Glomerular visceral epithelial cell (primary cell): ENCODE results near the gene TAT.
"Not testable (repeated sequence)": the region's sequence is repeated elsewhere in the genome, so short reads cannot be mapped to it uniquely, and the experiment has no call there.

Experiments
- DNase-seq: peaks from one replicate; pipeline ENCODE4 v3.0.0-alpha.2; 2016; ENCODE audit errors: extremely low spot score

The TAT gene

DNA sequence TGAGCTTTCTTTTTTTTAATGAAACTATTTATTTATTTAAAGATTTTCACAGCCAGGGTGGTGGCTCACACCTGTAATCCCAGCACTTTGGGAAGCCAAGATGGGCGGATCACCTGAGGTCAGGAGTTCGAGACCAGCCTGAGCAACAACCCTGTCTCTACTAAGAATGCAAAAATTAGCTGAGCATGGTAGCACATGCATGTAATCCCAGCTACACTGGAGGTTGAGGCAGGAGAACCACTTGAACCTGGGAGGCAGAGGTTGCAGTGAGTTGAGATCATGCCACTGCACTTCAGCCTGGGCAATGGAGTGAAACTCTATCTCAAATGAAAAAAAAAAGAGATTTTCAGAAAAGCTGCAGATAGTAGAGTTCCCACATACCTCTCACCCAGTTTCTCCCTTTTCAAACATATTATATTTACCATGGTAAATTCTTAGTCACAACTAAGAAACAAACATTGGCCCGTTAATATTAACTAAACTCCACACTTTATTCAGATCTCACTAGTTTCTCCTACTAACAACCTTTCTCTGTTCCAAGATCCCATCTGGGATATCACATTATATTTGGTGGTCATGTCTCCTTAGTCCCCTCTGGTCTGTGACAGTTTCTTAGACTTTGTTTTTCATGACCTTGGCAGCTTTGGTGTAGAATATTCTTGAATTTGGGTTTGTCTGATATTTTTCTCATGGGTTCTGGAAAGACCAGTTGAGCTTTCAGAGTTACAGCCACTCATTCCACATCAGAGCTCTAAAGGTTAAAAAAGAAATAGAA, 7.8 kb upstream of the TAT start:
- no peak for DNase-seq

DNA sequence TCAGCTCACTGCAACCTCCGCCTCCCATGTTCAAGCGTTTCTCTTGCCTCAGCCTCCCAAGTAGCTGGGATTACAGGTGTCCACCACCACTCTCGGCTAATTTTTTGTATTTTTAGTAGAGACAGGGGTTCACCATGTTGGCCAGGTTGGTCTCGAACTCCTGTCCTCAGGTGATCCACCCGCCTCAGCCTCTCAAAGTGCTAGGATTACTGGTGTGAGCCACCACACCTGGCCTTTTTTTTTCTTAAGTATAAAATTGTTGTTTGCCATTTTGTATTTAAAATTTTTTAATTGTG, 5.6 kb upstream of the TAT start:
- DNase-seq = not testable (repeated sequence)

DNA sequence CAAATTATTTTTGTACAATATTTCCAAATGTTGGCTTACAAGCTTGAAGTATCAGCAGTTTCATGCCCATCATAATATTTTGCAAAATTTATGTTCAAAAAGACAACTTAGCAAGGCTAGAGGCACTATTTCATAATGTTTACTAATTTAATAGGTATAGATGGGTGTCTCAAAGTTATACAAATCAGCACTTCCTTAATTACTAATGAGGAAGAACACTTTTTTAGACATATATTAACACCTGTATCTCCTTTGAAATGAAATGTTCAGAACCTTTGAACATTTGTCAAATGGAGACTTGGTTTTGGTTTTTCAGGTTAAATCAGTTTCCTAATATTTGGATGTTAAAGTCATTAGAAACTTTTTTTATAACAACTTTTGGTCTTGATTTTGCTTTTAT, 2.2 kb downstream of the TAT start:
- no peak for DNase-seq

DNA sequence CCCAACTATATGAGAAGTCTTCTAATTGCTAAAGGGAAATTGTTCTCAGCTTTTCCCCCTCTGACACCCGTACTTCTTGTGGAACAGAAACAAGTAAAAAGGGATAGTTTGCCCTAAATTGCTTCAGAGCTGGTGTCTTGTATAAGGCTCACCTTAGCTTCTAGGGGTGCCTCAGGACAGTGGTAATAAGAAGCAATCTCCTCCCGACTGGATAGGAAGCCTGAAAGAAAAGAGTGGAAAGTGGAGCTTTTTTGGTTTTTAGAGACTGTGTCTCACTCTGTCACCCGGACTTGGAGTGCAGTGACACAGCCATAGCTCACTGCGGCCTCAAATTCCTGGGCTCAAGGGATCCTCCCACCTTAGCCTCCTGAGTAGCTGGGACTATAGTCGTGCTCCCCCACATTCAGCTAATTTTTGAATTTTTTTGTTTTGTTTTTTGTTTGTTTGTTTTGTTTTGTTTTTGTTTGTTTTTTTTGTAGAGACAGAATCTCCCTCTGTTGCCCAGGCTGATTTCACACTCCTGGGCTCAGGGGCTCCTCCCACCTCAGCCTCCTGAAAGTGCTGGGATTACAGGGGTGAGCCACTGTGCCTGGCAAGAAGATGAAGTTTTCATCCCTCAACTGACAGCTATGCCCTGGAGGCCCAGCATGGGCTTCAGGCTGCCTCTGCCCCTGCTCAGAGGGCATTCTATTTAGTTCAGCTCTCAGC, 3.4 kb downstream of the TAT start:
- DNase-seq = no peak

DNA sequence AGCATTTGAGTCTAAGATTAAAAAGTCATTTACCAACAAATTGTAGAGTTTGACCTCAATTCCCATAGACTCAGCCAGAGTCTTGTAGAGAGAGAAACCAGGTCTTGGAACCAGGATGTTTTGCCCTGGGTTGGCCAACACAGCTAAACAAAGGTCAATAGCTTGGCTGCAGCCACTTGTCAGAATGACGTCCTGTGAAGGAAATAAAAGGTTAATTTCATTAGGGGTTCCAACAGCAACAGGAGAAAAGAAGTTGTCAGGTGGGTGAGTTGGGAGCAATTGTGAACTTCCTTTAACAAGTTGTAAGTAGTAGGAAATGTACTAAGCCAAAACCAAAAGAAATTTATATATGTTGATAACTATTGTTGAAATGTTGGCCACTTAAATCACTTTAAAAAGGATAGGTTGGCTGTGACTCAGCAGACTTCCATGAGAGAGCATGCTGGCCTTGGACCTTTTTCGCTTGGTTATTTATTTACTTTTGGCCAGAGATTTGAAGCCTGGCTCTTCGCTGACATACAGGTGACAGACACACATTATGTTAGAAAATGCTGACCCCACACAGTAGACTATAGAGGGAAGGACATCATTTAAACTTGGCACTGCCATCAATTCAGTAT, 4.3 kb downstream of the TAT start:
- DNase-seq = no peak

DNA sequence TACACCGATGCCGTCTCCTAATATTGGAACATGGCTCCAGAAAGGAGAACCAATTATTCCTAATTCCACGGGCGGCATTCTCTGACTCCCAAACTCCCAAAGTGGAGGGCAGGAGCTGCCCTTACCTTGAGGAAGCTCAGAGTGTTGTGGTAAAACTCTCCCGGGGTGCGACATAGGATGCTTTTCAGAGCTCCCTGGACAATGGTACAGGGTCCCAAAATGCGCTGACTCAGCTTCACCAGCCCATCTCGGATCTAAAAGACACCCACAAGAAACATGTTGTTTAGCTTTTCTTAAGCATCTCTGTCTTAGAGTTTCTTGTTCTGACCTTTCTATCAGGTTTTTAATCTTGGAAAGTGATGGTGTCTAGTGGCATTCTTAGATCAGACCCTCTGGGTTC, 6.7 kb downstream of the TAT start:
- no peak for DNase-seq

DNA sequence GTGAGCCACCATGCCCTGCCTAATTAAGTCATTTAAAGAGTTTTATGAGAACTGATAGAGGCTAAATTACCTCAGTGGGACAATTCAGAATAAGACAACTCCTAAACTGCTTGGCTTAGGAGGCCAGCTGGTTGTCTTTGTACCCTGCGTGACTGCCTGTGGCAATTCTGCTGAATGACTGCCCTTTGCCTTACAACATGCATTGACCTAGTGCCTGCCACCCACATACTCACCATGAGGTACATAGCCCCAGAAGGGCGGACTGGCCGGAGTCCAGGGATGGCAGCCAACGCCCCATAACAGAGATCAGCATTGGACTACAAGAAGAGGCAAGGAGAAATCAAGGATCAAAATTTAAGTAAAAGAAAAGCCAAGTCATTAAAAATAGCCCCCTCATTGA, 7.3 kb downstream of the TAT start:
- no peak for DNase-seq

DNA sequence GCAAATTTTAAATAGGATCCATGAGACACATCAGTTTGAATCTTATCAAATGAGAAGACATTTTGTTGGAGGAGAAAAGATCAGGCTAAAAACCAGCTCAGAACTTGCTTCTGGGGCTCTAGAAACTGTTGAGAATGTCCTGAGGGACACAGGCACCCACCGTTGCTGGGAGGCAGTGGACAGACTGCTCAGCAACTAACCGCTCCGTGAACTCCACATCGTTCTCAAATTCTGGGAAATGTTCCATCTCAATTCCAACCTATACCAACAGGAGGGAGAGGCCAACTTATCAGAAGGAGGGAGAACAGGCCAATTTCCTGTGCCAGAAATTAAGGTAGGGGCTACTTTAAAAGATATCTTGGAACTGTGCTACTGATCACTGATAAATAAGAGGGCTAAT, 8.3 kb downstream of the TAT start:
- DNase-seq = no peak

DNA sequence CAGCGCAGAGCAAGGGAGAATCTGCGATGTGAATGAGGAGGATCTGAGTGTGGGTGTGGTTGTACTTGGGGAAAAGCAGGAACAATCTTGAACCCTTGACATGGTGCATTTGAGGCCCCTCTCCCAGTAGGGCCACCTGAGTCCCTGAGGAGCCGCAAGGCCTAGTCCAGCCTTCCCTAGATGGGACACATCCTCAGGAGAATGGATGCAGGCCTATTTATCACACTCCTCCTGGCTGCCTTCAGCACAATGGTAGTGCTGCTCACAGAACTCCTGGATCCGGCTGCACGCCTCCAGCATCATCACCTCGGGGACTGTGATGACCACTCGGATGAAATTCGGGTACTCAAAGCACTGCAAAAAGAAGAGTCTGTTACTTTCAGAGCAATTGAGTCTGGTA, 9.0 kb downstream of the TAT start:
- DNase-seq = no peak

DNA sequence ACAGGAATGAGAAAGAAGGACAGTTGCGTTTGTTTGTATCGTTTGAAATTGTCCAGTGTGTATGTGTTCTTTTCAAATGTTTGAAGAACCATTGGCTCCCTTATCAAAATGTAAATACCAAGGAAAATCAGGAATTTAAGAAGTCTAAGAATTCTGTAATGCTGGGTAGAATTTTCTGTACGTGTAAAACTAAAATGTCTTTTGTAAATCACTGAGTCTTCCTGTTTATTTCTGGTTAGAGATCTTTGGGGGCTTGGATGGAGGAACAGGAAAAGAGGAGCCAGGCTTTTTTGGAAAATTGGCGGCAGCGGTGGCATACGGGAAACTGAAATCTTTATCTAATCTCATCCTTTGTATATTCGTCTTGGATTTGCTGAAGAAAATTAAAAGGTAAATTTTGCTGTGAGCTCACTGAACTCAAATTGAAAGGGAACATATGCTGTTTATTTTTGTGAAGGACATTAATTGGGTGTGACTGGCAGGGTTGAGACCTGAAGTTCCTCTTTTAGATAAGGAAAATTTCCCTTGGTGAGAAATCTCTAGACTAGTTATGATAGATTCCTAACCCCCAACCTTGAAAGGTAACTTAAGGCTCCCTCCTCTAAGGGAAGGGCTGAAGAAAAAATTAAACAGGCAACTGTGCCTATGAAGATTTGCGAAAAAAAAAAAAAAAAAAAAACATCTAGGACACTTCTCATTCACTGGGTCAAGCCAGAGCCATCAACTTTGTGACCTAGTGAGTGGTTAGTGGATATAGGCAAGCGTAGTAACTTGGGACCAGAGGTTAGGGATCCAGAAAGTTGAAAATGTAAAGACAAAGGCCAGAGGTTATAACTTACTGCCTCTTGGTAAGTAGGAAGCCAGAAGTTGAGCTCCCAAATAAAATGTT, 10.8 kb downstream of the TAT start:
- DNase-seq = no peak

DNA sequence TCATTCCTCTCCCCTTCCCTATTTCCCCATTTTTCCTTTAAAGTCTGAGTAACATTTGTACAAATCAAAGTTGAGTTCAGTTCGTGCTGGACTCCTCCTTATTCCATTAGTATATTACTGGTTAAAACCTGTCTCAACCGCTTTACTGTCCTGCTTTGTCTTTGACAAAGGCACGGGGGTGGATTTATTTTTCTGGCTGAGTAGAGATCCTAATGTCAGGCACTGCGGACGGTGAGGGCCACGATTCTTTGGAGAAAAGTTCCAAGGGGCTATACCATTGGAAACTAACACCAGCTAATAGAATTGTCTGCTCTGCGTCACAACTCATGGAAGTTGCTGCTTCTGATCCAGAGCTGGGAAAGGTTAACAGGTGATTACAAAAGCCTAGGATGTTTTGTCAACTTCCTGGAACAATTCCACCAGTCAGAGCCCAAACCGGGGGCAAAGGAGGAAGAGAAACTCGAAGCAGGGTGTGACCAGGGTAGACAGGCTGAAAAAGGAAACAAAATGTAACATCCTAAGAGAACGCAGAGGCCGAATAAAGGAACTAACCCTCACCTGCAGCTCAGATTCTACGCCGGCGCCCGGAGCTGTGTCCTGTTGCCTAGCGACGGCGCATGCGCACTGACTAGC, 12.4 kb downstream of the TAT start:
- DNase-seq = no peak

DNA sequence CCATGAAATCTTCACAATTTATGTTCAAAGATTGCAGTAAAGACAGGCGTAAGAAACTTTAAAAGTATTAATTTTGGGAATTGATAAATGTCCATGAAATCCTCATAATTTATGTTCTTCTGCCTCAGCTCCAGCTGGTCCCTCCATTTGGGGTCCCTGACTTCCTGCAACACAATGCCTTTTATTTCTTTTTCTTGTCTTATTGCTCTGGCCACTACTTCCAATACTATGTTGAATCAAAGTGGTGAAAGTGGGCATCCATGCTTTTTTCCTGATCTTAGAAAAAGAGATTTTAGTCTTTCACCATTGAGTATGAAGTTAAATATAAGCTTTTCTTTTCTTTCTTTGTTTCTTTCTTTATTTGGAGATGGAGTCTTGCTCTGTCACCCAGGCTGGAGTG, 14.3 kb downstream of the TAT start:
- DNase-seq = no peak

DNA sequence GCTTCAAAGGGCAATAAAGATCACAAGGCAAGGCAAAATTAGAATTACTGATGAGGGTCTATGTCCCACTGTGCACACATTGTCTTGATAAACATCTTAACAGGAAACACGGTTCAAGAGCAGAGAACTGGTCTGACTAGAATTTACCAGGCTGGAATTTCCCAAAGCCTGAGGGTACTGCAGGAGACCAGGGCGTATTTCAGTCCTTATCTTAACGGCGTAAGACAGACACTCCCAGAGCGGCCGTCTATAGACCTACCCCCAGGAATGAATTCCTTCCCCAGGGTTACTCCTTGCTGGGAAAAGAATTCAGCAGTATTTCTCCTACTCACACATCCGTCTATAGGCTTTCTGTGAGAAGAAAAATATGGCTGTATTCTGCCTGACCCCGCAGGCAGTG, 15.0 kb downstream of the TAT start:
- not testable (repeated sequence) for DNase-seq

DNA sequence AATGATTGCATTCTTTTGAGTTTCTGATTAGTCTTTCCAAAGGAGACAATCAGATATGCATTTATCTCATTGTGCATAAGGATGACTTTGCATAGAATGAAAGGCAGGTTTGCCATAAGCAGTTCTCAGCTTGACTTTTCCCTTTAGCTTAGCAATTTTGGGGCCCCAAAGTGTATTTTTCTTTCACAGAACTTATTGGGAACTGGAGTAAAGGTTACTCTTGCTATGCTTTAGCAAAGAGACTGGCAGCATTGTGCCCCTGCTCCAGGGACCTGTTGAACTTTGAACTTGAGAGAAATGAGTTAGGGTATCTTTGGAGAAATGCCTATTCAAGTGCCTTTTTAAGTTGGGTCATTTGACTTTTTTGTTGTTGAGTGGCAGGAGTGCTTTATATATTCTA, 17.0 kb downstream of the TAT start:
- DNase-seq = no peak

DNA sequence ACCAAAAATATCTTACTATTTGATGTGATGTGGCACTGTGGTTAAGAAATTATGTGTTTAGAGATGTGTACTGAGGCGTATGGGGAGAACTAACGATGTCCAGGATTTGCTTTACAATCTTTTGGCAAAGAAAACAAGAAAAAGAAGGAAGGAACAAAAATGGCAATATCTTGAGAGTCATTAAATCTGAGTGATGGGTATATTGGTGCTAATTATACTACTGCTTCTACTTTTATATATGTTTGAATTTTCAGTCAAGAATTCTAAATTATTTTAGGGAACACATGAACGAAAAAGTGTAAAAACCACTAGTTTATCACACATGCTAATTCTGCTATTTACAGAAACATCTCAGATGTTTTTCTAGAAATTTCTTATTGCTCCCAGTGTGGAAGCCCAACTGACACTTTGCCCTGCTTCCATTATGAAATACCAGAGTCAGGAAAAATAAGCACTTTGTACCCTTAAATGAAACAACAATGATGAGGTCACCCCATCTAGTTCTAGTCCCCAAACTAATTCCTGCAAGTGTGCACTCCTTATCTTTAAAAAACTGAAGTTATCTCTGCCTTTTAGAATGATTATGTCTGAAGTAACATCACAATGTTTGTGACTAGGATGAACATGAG, 18.8 kb downstream of the TAT start:
- no peak for DNase-seq

DNA sequence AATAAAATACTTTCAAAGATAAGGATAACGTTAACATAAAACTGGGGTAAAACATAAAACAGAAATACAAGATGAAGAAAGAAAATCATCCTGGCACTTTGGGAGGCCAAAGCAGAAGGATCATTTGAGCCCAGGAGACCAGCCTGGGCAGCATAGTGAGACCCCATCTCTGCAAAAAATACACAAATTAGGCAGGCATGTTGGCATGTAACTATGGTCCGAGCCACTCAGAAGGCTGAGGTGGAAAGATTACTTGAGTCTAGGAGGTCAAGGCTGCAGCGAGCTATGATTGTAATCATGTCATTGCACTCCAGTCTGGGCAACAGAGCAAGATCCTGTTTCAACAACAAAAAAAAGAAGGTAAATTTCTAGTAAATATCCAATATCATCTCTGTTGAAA, 19.6 kb downstream of the TAT start:
- DNase-seq = no peak

DNA sequence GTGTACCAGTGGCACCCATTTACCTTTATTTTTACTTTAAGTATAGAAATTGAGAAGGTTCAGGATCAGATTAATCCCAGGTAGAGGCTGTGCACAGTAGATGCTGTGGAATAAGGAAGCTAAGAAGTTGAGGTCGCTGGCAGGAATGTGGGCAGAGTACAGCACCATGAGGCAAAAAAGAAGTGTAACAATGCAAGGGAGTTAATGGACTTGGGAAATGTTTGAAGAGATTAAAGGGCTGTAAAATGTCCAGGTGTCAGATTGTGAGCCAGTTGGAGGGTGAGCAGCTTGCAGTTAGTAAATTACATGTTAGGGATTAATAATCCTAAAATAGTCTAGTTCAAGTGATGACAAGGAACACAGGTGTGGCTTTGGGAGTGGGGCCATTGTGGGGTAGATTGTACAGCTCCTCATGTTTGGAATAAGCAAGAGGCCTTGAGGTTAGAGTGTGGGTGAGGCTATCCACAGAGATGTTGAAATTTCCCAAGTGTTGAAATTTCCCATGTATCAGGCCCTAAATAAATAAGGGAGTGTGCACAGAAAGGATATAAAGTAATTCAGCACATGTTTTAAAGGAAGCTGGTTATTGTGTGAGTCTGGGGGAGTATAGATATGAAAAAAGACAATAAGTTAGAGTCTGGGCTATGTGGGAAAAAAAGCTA, 21.5 kb downstream of the TAT start:
- DNase-seq = no peak

DNA sequence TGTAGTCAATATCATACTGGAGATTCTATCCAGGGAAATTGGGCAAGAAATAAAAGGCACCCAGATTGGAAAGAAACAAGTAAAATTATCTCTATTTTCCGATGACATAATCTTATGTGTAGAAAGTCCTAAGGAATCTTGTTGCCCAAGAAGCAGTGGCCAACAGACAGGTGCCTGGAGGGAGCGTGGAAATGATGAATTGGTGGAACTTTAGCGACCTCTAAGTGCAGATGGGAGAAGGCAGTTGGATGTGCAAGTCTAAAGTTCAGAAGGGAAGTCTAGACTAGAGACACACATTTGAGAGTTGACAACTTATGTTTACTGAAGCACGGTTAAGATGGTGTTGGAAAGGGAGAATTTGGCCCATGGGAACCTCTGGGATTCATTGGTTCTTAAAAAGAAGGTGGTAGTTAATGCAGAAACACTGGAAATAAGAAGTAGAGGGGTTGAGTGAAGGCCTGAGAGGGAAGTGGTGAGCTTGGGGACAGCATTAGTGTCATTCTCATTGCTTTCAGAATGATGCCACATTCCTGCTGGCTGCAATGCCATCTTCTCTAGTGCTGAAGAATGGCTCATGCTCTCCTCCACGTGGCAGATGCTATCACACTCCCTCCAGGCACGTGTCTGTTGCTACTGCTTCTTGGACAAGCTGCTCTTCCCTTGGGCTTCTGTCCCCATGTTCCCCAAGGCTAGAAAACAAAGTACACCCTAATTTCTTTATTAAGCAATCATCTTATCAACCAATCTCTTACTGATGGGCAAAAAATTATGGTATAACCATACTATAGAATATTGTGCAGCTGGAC, 24.0 kb downstream of the TAT start:
- no peak for DNase-seq

DNA sequence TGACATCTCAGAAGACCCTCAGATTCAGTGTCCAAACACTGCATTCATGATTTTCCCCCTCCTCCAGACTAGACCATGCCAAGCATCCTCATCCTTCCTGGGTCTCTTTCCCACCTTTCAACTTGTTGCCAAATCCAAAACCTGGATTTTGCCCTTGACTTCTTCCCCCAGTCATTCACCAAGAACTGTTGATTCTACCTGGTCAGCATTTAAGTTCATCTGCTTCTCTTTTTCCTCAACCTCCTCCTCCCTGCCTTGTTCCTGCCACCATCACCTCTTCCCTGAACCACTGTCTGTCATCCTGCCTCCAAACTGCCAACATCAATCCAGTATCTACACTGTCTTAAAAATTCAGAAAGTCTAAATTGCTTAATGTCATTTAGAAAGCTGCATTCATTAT, 29.7 kb downstream of the TAT start:
- DNase-seq = no peak

DNA sequence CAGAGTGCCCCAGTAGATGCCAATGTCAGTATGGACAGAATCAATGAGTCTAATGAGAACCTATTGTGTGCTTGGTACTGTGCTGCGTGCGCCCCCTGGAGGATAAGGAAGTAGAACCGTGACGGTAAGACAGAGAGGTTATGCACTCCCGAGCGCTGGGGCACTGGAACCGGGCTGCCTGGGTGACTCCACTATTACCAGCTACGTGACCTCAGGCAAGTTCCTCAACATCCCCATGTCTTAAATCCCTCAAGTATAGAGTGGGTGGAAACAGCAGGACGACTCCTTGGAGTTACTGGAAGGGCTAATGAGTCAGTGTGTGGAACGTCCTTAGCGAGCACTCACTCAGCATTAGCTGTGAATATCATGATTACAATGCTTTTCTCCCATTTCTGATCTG, 34.5 kb downstream of the TAT start:
- DNase-seq = no peak
